Liver (tissue), 9 donors: ENCODE measurements around the gene CHKB. TPM values are rescaled to one million over a fixed set of nuclear protein-coding genes. Genes with fewer than 3 reads are reported as not detected.

Experiments used
- DNase-seq: peaks from one replicate; pipeline ENCODE4 v3.0.0-alpha.2; 2017; ENCODE audit warnings: low spot score
- H3K27ac ChIP-seq, 2 donors: one replicate each; pipeline ENCODE4 v1.7.0; 2013; ENCODE audit warnings: inconsistent platforms in 2 of 2, low read length in 2 of 2, control low read depth in 1 of 2, low read depth in 1 of 2, mild to moderate bottlenecking in 1 of 2
- H3K27me3 ChIP-seq, 4 donors: one replicate each; pipeline versions ENCODE4 v1.6.1 to v1.7.0; 2013; ENCODE audit warnings: low read length in 3 of 4, inconsistent platforms in 1 of 4, mild to moderate bottlenecking in 1 of 4, moderate library complexity in 1 of 4; ENCODE audit not compliant: control insufficient read depth in 4 of 4, insufficient read depth in 4 of 4
- H3K36me3 ChIP-seq, 4 donors: one replicate each; pipeline versions ENCODE4 v1.6.1 to v1.7.0; 2013; ENCODE audit warnings: low read length in 3 of 4, mild to moderate bottlenecking in 3 of 4, low read depth in 1 of 4, moderate library complexity in 1 of 4; ENCODE audit not compliant: control insufficient read depth in 4 of 4, insufficient read depth in 3 of 4
- H3K4me1 ChIP-seq, 4 donors: one replicate each; pipeline versions ENCODE4 v1.6.1 to v1.7.0; 2013; ENCODE audit warnings: low read length in 3 of 4, mild to moderate bottlenecking in 3 of 4, moderate library complexity in 1 of 4; ENCODE audit not compliant: control insufficient read depth in 4 of 4, insufficient read depth in 4 of 4
- H3K4me3 ChIP-seq, 3 donors: one replicate each; pipeline versions ENCODE4 v1.6.1 to v1.7.0; 2013; ENCODE audit warnings: low read length in 3 of 3, control low read depth in 1 of 3, low read depth in 1 of 3, mild to moderate bottlenecking in 1 of 3
- H3K9ac ChIP-seq, 2 donors: one replicate each; pipeline ENCODE4 v1.7.0; 2013; ENCODE audit warnings: low read length in 2 of 2, mild to moderate bottlenecking in 2 of 2, moderate library complexity in 2 of 2, control low read depth in 1 of 2, low read depth in 1 of 2
- H3K9me3 ChIP-seq, 4 donors: one replicate each; pipeline versions ENCODE4 v1.6.1 to v1.7.0; 2013; ENCODE audit warnings: low read length in 3 of 4; ENCODE audit not compliant: control insufficient read depth in 4 of 4
- CTCF ChIP-seq: fragments of 150-350 bp; IDR thresholded peaks from 2 replicates; pipeline ENCODE4 v1.5.1; 2017; ENCODE audit warnings: improper control_type of control experiment, low read depth, low read length; ENCODE audit not compliant: missing input control
- EGR1 ChIP-seq, 2 donors: IDR thresholded peaks; 2 replicates each; pipeline ENCODE4 v1.6.1; 2016 to 2018; ENCODE audit warnings: antibody characterized with exemption in 2 of 2, low read depth in 2 of 2
- FOXA1 ChIP-seq: IDR thresholded peaks from 2 replicates; pipeline ENCODE4 v1.6.1; 2016; ENCODE audit warnings: antibody characterized with exemption
- FOXA2 ChIP-seq: IDR thresholded peaks from 2 replicates; pipeline ENCODE4 v1.6.1; 2016; ENCODE audit warnings: antibody characterized with exemption
- GABPA ChIP-seq, 2 donors: IDR thresholded peaks in 1 of 2; conservative IDR thresholded peaks in 1 of 2; 2 replicates each; pipeline ENCODE4 v1.6.1; 2016; ENCODE audit warnings: antibody characterized with exemption in 2 of 2, mild to moderate bottlenecking in 1 of 2, moderate library complexity in 1 of 2
- HNF4A ChIP-seq, 2 donors: conservative IDR thresholded peaks; 2 replicates each; pipeline ENCODE4 v1.6.1; 2016; ENCODE audit warnings: antibody characterized with exemption in 2 of 2, mild to moderate bottlenecking in 2 of 2
- HNF4G ChIP-seq: IDR thresholded peaks from 2 replicates; pipeline ENCODE4 v1.6.1; 2016; ENCODE audit warnings: antibody characterized with exemption
- JUND ChIP-seq, 2 donors: IDR thresholded peaks; 2 replicates each; pipeline ENCODE4 v1.6.1; 2016; ENCODE audit warnings: antibody characterized with exemption in 2 of 2
- RAD21 ChIP-seq, 2 donors: IDR thresholded peaks; 2 replicates each; pipeline ENCODE4 v1.6.1; 2016; ENCODE audit warnings: antibody characterized with exemption in 2 of 2, mild to moderate bottlenecking in 2 of 2
- REST ChIP-seq: IDR thresholded peaks from 2 replicates; pipeline ENCODE4 v1.6.1; 2016; ENCODE audit warnings: antibody characterized with exemption, mild to moderate bottlenecking
- RXRA ChIP-seq, 2 donors: IDR thresholded peaks; 2 replicates each; pipeline ENCODE4 v1.6.1; 2017 to 2018; ENCODE audit warnings: antibody characterized with exemption in 2 of 2, mild to moderate bottlenecking in 1 of 2
- SP1 ChIP-seq: IDR thresholded peaks from 2 replicates; pipeline ENCODE4 v1.6.1; 2018; ENCODE audit warnings: antibody characterized with exemption, mild to moderate bottlenecking
- TAF1 ChIP-seq: conservative IDR thresholded peaks from 2 replicates; pipeline ENCODE4 v1.6.1; 2016; ENCODE audit warnings: antibody characterized with exemption, mild to moderate bottlenecking
- YY1 ChIP-seq: IDR thresholded peaks from 2 replicates; pipeline ENCODE4 v1.6.1; 2016; ENCODE audit warnings: antibody characterized with exemption, mild to moderate bottlenecking
- whole genome bisulfite sequencing: extraction: QIAGEN DNeasy Blood & Tissue Kit; methylation state at CpG from one replicate; pipeline ENCODE4 v1.1.7; 2013; 5-methylcytosine and 5-hydroxymethylcytosine counted together
- polyA plus RNA-seq, 2 donors: library from polyadenylated mRNA; stranded (reverse) in 1 of 2; unstranded in 1 of 2; fragments of 200-250 nt in 1 of 2; fragments of >200 nt in 1 of 2; fragmentation: Nextera tagmentation in 1 of 2; extraction: Ambion mirVana in 1 of 2; gene quantifications; one replicate each; pipeline versions ENCODE4 v1.2.1 to v1.2.3, GENCODE V29; 2013 to 2015
- total RNA-seq, 2 donors: library from RNA; depleted of rRNA; stranded (reverse); fragments of >200 nt; gene quantifications; one replicate each; pipeline ENCODE4 v1.2.3, GENCODE V29; 2014
- TF ChIP-seq, protein P1 (sequence below): IDR thresholded peaks from 2 replicates; pipeline ENCODE4 v1.6.1; 2016; ENCODE audit warnings: antibody characterized with exemption
- TF ChIP-seq, protein P2 (sequence below): IDR thresholded peaks from 2 replicates; pipeline ENCODE4 v1.6.1; 2016; ENCODE audit warnings: antibody characterized with exemption
- TF ChIP-seq, protein P3 (sequence below): IDR thresholded peaks from 2 replicates; pipeline ENCODE4 v1.6.1; 2016; ENCODE audit warnings: antibody characterized with exemption
- donor health status: healthy.
- donor health status: healthy.
- donor health status: healthy.
- donor health status: healthy.
- donor health status: healthy.

CHKB gene
- total and polyA plus RNA-seq, 4 donors, result 17.9 to 24.2 (median 20.6) TPM

DNA sequence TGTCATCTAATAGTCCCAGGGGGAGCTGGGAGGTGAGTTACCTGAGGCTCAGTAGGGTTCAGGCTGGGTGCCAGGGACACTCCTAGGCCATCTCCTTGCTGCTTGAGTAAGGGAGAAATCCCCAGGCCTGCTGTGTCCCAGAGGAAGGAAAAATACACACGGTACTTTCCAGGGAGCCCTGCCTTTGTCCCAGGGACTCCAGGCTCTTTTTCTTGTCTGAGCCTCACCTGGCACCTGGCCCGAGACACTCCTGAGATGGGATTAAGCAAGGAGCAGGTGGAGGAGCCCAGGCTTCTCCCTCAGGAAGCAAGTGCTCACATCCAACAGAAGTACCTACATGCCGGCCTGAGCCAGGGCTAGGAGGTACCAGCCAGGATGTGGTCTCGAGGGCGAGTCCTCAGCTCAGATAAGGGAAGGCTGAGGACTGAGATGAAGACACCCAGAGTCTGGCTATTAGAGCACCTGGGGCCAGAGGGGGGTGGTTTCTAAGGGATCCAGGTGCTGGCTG is 37.8 kb downstream of the CHKB start:
- TF ChIP-seq GABPA (IDR thresholded peaks at IDR 0.05 in 1 of 2, conservative IDR thresholded peaks at IDR 0.05 in 1 of 2) (no peak), FOXA2 (no peak), RXRA (IDR thresholded peaks at IDR 0.05) (no peak), CTCF (no peak), RAD21 (IDR thresholded peaks at IDR 0.05) (no peak), FOXA1 (no peak), HNF4G (no peak), SP1 (no peak), REST (no peak)
- TF ChIP-seq, protein P1, sequence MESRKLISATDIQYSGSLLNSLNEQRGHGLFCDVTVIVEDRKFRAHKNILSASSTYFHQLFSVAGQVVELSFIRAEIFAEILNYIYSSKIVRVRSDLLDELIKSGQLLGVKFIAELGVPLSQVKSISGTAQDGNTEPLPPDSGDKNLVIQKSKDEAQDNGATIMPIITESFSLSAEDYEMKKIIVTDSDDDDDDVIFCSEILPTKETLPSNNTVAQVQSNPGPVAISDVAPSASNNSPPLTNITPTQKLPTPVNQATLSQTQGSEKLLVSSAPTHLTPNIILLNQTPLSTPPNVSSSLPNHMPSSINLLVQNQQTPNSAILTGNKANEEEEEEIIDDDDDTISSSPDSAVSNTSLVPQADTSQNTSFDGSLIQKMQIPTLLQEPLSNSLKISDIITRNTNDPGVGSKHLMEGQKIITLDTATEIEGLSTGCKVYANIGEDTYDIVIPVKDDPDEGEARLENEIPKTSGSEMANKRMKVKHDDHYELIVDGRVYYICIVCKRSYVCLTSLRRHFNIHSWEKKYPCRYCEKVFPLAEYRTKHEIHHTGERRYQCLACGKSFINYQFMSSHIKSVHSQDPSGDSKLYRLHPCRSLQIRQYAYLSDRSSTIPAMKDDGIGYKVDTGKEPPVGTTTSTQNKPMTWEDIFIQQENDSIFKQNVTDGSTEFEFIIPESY, result no peak
- TF ChIP-seq, protein P2, sequence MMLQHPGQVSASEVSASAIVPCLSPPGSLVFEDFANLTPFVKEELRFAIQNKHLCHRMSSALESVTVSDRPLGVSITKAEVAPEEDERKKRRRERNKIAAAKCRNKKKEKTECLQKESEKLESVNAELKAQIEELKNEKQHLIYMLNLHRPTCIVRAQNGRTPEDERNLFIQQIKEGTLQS, result no peak
- TF ChIP-seq, protein P3, sequence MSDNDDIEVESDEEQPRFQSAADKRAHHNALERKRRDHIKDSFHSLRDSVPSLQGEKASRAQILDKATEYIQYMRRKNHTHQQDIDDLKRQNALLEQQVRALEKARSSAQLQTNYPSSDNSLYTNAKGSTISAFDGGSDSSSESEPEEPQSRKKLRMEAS, result no peak
- no peak overlapping the region for H3K4me3 ChIP-seq
- peaks cover 0 to 17% (median 9%) of the 10 kb centered on the region in 4 donors for H3K4me1 ChIP-seq
- H3K27me3 ChIP-seq, result no peaks in the 10 kb centered on the region
- whole genome bisulfite sequencing, result 79% methylated on average over 5 of the region's 5 CpGs
- no peaks in the 10 kb centered on the region for H3K9me3 ChIP-seq
- no peak for DNase-seq
- no peak overlapping the region for H3K9ac ChIP-seq
- no peaks in the 10 kb centered on the region for H3K36me3 ChIP-seq
- H3K27ac ChIP-seq, result peak overlapping the region; percentile 65 to 71

- Histone ChIP-seq H3K27me3 (no peaks in the 10 kb centered on the region), H3K4me3 (peak overlapping the region in 1 of 3 donors; percentile 21), H3K9ac (peak overlapping the region in 1 of 2 donors; percentile 66), H3K9me3 (no peaks in the 10 kb centered on the region), H3K27ac (peak overlapping the region; percentile 65 to 71), H3K4me1 (peaks cover 0 to 18% (median 8%) of the 10 kb centered on the region in 4 donors), H3K36me3 (no peaks in the 10 kb centered on the region)
- TF ChIP-seq, protein P2, result no peak
- TF ChIP-seq HNF4G (no peak), FOXA2 (no peak), SP1 (peak; percentile 45), CTCF (peak; percentile 47), YY1 (peak; percentile 48), HNF4A (conservative IDR thresholded peaks at IDR 0.05) (peak; percentile 26), RXRA (IDR thresholded peaks at IDR 0.05) (peak in 1 of 2 donors; percentile 19), RAD21 (IDR thresholded peaks at IDR 0.05) (peak in 1 of 2 donors; percentile 67), GABPA (IDR thresholded peaks at IDR 0.05 in 1 of 2, conservative IDR thresholded peaks at IDR 0.05 in 1 of 2) (no peak), FOXA1 (no peak), EGR1 (IDR thresholded peaks at IDR 0.05; ENCODE audit: low read depth in 2 of 2) (no peak), TAF1 (no peak), JUND (IDR thresholded peaks at IDR 0.05) (no peak)
- 8% methylated on average over 52 of the region's 52 CpGs for WGBS
- DNase-seq, result peak; percentile 74
Observed at GRCh38 chr22:50544078-50544745, 38.4 kb downstream of the CHKB start.
